Keratinocyte (primary cell): ENCODE results near the gene KCND2. TPM values are rescaled to one million over a fixed set of nuclear protein-coding genes. Genes with fewer than 3 reads are reported as not detected.
"Not testable (repeated sequence)": the region's sequence is repeated elsewhere in the genome, so short reads cannot be mapped to it uniquely, and the experiment has no call there.

Source experiments
- DNase-seq: peaks from one replicate; pipeline ENCODE4 v3.0.0-alpha.2; 2011; ENCODE audit warnings: low read depth, missing footprints, low spot score
- FAIRE-seq: peaks from 2 replicates; lab custom pipeline; 2011; peaks lifted over from hg19 to GRCh38; lab: Jason Lieb, UNC
- H2AFZ ChIP-seq: 2 replicates; pipeline ENCODE4 v1.6.0; 2012; ENCODE audit warnings: low read length, control low read depth, inconsistent platforms; ENCODE audit not compliant: control insufficient read depth
- H3K27ac ChIP-seq: 2 replicates; pipeline ENCODE4 v1.5.1; 2011; ENCODE audit warnings: low read length; ENCODE audit not compliant: control insufficient read depth, insufficient read depth
- H3K27me3 ChIP-seq: 3 replicates; pipeline ENCODE4 v1.6.0; 2011; ENCODE audit warnings: low read length; ENCODE audit not compliant: control insufficient read depth, insufficient read depth; ENCODE audit errors: extremely low read depth
- H3K36me3 ChIP-seq, 2 experiments: 2 replicates in 1 of 2; 3 replicates in 1 of 2; pipeline ENCODE4 v1.5.1; 2011; ENCODE audit warnings: low read length in 2 of 2, mild to moderate bottlenecking in 1 of 2; ENCODE audit not compliant: control insufficient read depth in 2 of 2, insufficient read depth in 2 of 2; ENCODE audit errors: extremely low read depth in 1 of 2
- H3K4me1 ChIP-seq: 3 replicates; pipeline ENCODE4 v1.5.1; 2011; ENCODE audit warnings: low read length; ENCODE audit not compliant: control insufficient read depth, insufficient read depth; ENCODE audit errors: extremely low read depth
- H3K4me2 ChIP-seq: 3 replicates; pipeline ENCODE4 v1.6.0; 2011; ENCODE audit warnings: low read depth, low read length; ENCODE audit not compliant: control insufficient read depth, insufficient read depth; ENCODE audit errors: extremely low read depth
- H3K4me3 ChIP-seq, 3 experiments: fragments of 200-600 bp in 1 of 3; sonication (generic) in 1 of 3; 2 replicates in 2 of 3; 3 replicates in 1 of 3; pipeline ENCODE4 v1.5.1; 2011 to 2016; ENCODE audit warnings: low read length in 3 of 3, mild to moderate bottlenecking in 3 of 3, control low read depth in 2 of 3, inconsistent platforms in 1 of 3, low read depth in 1 of 3, mixed read lengths in 1 of 3, mixed run types in 1 of 3, moderate library complexity in 1 of 3; ENCODE audit not compliant: control insufficient read depth in 2 of 3, insufficient read depth in 2 of 3; ENCODE audit errors: extremely low read depth in 1 of 3
- H3K79me2 ChIP-seq: 2 replicates; pipeline ENCODE4 v1.6.0; 2012; ENCODE audit warnings: low read length; ENCODE audit not compliant: control insufficient read depth, insufficient read depth
- H3K9ac ChIP-seq: 3 replicates; pipeline ENCODE4 v1.6.0; 2011; ENCODE audit warnings: low read length; ENCODE audit not compliant: control insufficient read depth, insufficient read depth; ENCODE audit errors: extremely low read depth
- H3K9me1 ChIP-seq: 3 replicates; pipeline ENCODE4 v1.6.0; 2011; ENCODE audit warnings: low read length; ENCODE audit not compliant: control insufficient read depth, insufficient read depth; ENCODE audit errors: extremely low read depth
- H3K9me3 ChIP-seq: 2 replicates; pipeline ENCODE4 v1.5.1; 2012; ENCODE audit warnings: low read depth, low read length; ENCODE audit not compliant: control insufficient read depth
- H4K20me1 ChIP-seq: 3 replicates; pipeline ENCODE4 v1.6.0; 2011; ENCODE audit warnings: low read length; ENCODE audit not compliant: control insufficient read depth, insufficient read depth; ENCODE audit errors: extremely low read depth
- EZH2 ChIP-seq: IDR thresholded peaks from one replicate; pipeline ENCODE4 v1.6.1; 2012; ENCODE audit warnings: inconsistent platforms, mild to moderate bottlenecking, low read length, moderate library complexity
- dilution Hi-C: fragments of 300-500 bp; cut with MboI; formaldehyde crosslinking; loops from one replicate; pipeline ENCODE4 v1.7.0; 2020; ENCODE audit warnings: low sequenced_read_pairs; ENCODE audit not compliant: extremely low pct_ligation_motif_present
- polyA plus RNA-seq, 5 experiments: library from polyadenylated mRNA; depleted of rRNA in 3 of 5; stranded (reverse) in 3 of 5; stranded (forward) in 1 of 5; unstranded in 1 of 5; fragments of >200 nt; gene quantifications; 1 replicate in 1 of 5; 2 replicates in 3 of 5; 3 replicates in 1 of 5; pipeline versions ENCODE4 v1.2.1 to v1.2.3, GENCODE V29; 2011 to 2012; ENCODE audit warnings: missing spikeins in 2 of 5, low read depth in 1 of 5, low replicate concordance in 1 of 5
- TF ChIP-seq, protein P1 (sequence below), 3 experiments: IDR thresholded peaks in 1 of 3; conservative IDR thresholded peaks in 1 of 3; optimal IDR thresholded peaks in 1 of 3; 2 replicates in 2 of 3; 3 replicates in 1 of 3; pipeline versions ENCODE3 to v1.5.1; 2011; ENCODE audit warnings: low read length in 3 of 3, mild to moderate bottlenecking in 3 of 3, moderate library complexity in 2 of 3, control low read depth in 1 of 3, inconsistent platforms in 1 of 3; ENCODE audit not compliant: insufficient read depth in 2 of 3; ENCODE audit errors: extremely low read depth in 1 of 3

The KCND2 gene
- polyA plus RNA-seq, 1 donor (not counting 4 experiments of a cell fraction or from before 2014, with no cell fraction given) = not detected

DNA sequence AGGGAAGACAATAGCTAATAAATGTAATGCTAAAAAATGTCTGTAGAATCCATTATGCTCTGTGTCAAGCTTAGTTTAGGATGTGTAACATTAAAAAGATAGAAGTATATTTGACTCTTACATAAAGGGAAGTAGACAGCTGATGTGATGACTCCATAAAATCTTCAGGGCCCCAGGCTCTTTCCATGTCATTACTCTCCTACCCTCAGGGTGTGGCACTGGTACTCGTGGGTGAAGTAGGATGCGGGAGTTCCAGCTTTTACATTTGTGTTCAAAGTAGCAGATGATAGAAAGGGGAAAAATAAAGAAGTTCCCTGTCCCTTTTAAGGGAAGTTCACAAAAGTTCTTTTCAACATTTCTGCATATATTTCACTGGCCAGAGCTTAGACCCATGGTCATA, 427.8 kb downstream of the KCND2 start:
- Histone ChIP-seq H3K9me1 (no peaks in the 10 kb centered on the region), H4K20me1 (no peaks in the 10 kb centered on the region), H3K4me2 (no peak overlapping the region), H2AFZ (no peak overlapping the region), H3K4me3 (no peak overlapping the region), H3K27me3 (no peaks in the 10 kb centered on the region), H3K36me3 (no peaks in the 10 kb centered on the region), H3K27ac (no peak overlapping the region), H3K4me1 (no peaks in the 10 kb centered on the region), H3K79me2 (no peaks in the 10 kb centered on the region), H3K9ac (no peak overlapping the region), H3K9me3 (no peaks in the 10 kb centered on the region)
- TF ChIP-seq EZH2 = no peak
- TF ChIP-seq, protein P1, sequence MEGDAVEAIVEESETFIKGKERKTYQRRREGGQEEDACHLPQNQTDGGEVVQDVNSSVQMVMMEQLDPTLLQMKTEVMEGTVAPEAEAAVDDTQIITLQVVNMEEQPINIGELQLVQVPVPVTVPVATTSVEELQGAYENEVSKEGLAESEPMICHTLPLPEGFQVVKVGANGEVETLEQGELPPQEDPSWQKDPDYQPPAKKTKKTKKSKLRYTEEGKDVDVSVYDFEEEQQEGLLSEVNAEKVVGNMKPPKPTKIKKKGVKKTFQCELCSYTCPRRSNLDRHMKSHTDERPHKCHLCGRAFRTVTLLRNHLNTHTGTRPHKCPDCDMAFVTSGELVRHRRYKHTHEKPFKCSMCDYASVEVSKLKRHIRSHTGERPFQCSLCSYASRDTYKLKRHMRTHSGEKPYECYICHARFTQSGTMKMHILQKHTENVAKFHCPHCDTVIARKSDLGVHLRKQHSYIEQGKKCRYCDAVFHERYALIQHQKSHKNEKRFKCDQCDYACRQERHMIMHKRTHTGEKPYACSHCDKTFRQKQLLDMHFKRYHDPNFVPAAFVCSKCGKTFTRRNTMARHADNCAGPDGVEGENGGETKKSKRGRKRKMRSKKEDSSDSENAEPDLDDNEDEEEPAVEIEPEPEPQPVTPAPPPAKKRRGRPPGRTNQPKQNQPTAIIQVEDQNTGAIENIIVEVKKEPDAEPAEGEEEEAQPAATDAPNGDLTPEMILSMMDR (optimal IDR thresholded peaks at IDR 0.05 in 1 of 3, IDR thresholded peaks at IDR 0.05 in 1 of 3, conservative IDR thresholded peaks at IDR 0.05 in 1 of 3; ENCODE audit: extremely low read depth in 1 of 3, insufficient read depth in 2 of 3, low read length in 3 of 3) = no peak
- no peak for FAIRE-seq
- no peak for DNase-seq
- dilution Hi-C loops = no loop called here

DNA sequence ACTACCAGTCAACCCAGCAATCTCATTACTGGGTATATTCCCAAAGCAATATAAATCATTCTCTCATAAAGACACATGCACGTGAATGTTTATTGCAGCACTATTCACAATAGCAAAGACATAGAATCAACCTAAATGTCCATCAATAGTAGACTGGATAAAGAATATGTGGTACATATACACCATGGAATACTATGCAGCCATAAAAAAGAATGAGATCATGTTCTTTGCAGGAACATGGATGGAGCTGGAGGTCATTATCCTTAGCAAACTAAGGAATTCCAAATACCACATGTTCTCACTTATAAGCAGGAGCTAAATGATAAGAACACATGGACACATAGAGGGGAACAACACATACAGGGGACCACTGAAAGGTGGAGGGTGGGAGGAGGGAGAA, 429.4 kb downstream of the KCND2 start:
- H3K4me1 ChIP-seq, FAIRE-seq, H3K9ac ChIP-seq, H3K9me3 ChIP-seq, H3K9me1 ChIP-seq, DNase-seq, dilution Hi-C loops, H4K20me1 ChIP-seq, H3K27me3 ChIP-seq, H3K4me3 ChIP-seq, H3K27ac ChIP-seq, H3K36me3 ChIP-seq, H2AFZ ChIP-seq, H3K79me2 ChIP-seq, H3K4me2 ChIP-seq: not testable (repeated sequence)

DNA sequence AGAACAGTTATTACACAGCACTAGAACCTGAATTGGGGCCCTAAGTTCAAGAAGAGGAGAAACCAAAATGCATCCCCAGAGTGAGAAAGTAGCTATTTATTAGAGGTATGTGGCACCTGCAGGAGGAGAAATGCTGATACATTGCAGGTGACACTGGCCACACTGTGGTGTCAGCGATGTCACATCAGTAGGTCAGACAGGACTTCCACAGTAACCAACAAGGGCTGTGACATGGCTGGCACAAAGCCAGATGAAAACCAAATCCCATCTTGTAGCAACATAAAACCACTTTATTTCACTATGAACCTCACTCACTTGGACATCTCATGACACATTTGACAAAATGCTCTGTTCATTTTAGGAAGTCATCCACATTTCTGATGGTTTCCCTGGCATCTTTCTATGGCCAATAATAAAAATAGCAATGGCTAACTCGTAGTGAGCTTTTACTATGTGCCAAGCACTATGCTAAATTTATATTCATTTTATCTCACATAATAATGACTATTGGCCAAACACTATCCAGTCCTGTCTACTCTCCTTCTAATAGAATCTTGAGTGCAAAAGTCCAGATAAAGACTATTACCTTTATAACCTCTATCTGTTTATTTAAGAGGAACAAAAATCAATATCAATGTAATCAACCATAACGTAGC, 430.7 kb downstream of the KCND2 start:
- no peak for FAIRE-seq
- Histone ChIP-seq H3K36me3 (no peaks in the 10 kb centered on the region), H3K27me3 (no peaks in the 10 kb centered on the region), H3K4me3 (no peak overlapping the region), H3K4me1 (no peaks in the 10 kb centered on the region), H4K20me1 (no peaks in the 10 kb centered on the region), H3K9me3 (no peaks in the 10 kb centered on the region), H3K9me1 (no peaks in the 10 kb centered on the region), H3K9ac (no peak overlapping the region), H2AFZ (no peak overlapping the region), H3K79me2 (no peaks in the 10 kb centered on the region), H3K27ac (no peak overlapping the region), H3K4me2 (no peak overlapping the region)
- DNase-seq = no peak
- dilution Hi-C loops = no loop called here
- no peak for TF ChIP-seq EZH2
- TF ChIP-seq, protein P1 (optimal IDR thresholded peaks at IDR 0.05 in 1 of 3, IDR thresholded peaks at IDR 0.05 in 1 of 3, conservative IDR thresholded peaks at IDR 0.05 in 1 of 3; ENCODE audit: extremely low read depth in 1 of 3, insufficient read depth in 2 of 3, low read length in 3 of 3) = no peak
